Mucosa of descending colon (tissue), 3 donors: Measurements from ENCODE around the gene CSGALNACT2. TPM values are rescaled to one million over a fixed set of nuclear protein-coding genes. Genes with fewer than 3 reads are reported as not detected.

Experiments
- ATAC-seq: fragments of 200-7000 bp; cut with Tn5 transposase; one replicate; pipeline ENCODE4 v1.9.1; 2020; ENCODE audit warnings: mild to moderate bottlenecking, moderate library complexity
- DNase-seq, 3 donors: peaks; one replicate each; pipeline ENCODE4 v3.0.0-alpha.2; 2020
- H3K36me3 ChIP-seq: fragments of 200-600 bp; one replicate; pipeline ENCODE4 v1.8.0; 2021; ENCODE audit warnings: low read depth, mild to moderate bottlenecking
- H3K4me1 ChIP-seq: fragments of 200-600 bp; one replicate; pipeline ENCODE4 v1.8.0; 2021; ENCODE audit warnings: low read depth, mild to moderate bottlenecking
- H3K4me3 ChIP-seq: fragments of 200-600 bp; one replicate; pipeline ENCODE4 v1.8.0; 2021; ENCODE audit warnings: mild to moderate bottlenecking
- H3K9me3 ChIP-seq: fragments of 200-600 bp; one replicate; pipeline ENCODE4 v1.8.0; 2021; ENCODE audit warnings: mild to moderate bottlenecking
- CTCF ChIP-seq: fragments of 200-600 bp; IDR thresholded peaks from one replicate; pipeline ENCODE4 v1.8.0; 2022; ENCODE audit warnings: antibody characterized with exemption, mild to moderate bottlenecking
- intact Hi-C, 2 donors: fragments of 100-400 bp; cut with DNase I in 1 of 2; cut with micrococcal nuclease in 1 of 2; formaldehyde crosslinking; loops; one replicate each; pipeline versions ENCODE4 v1.11.0 to v1.11.1; 2022; cut with DNase I, micrococcal nuclease
- total RNA-seq, 3 donors: library from RNA; stranded (reverse); fragmentation: NEBNext Ultra II Directional in 2 of 3; extraction: Animal tissue kit (Norgen Biotek cat#: 25700) in 2 of 3; gene quantifications; one replicate each; pipeline versions ENCODE4 v1.2.1 to v1.2.4, GENCODE V29; 2021 to 2023
- donor health status: DM: no; HTN: no; CAD: no; lungs with moderate emphysema.
- donor health status: DM: no; HTN: no; CAD: no.
- donor health status: DM: no; HTN: yes; CAD: no.

The CSGALNACT2 gene
- total RNA-seq, 3 donors from 2014 or later: 3.9 to 20.1 (median 7.4) TPM

- no peaks in the 10 kb centered on the region for H3K9me3 ChIP-seq
- ATAC-seq (no peak), DNase-seq (peak in 1 of 3 donors; percentile 24)
- no peaks in the 10 kb centered on the region for H3K36me3 ChIP-seq
- TF ChIP-seq CTCF: no peak
- intact Hi-C loops: no loop called here
- no peak overlapping the region for H3K4me3 ChIP-seq
- H3K4me1 ChIP-seq: no peaks in the 10 kb centered on the region
Observed at GRCh38 chr10:43124574-43125273, 13.5 kb upstream of the CSGALNACT2 start.

- ATAC-seq: no peak
- no peak for TF ChIP-seq CTCF
- no peaks in the 10 kb centered on the region for H3K9me3 ChIP-seq
- H3K4me1 ChIP-seq: no peaks in the 10 kb centered on the region
- peak in 1 of 3 donors; percentile 4 for DNase-seq
- intact Hi-C loops: no loop called here
- no peaks in the 10 kb centered on the region for H3K36me3 ChIP-seq
- H3K4me3 ChIP-seq: no peak overlapping the region
Observed at GRCh38 chr10:43125274-43125845, 12.9 kb upstream of the CSGALNACT2 start.

GRCh38 chr10:43125881-43126731 lies 12.1 kb upstream of the CSGALNACT2 start:
- peak in 2 of 3 donors; percentile 13 to 24 for DNase-seq
- no peak for ATAC-seq
- intact Hi-C loops: no loop called here
- Histone ChIP-seq H3K9me3 (no peaks in the 10 kb centered on the region), H3K4me1 (no peaks in the 10 kb centered on the region), H3K36me3 (no peaks in the 10 kb centered on the region), H3K4me3 (no peak overlapping the region)
- no peak for TF ChIP-seq CTCF

GRCh38 chr10:43126759-43127424 lies 11.4 kb upstream of the CSGALNACT2 start:
- no peaks in the 10 kb centered on the region for H3K9me3 ChIP-seq
- H3K4me1 ChIP-seq: no peaks in the 10 kb centered on the region
- H3K4me3 ChIP-seq: no peak overlapping the region
- ATAC-seq (peak; percentile 29), DNase-seq (no peak)
- H3K36me3 ChIP-seq: no peaks in the 10 kb centered on the region
- intact Hi-C loops: no loop called here
- no peak for TF ChIP-seq CTCF

GRCh38 chr10:43127442-43127841 lies 10.8 kb upstream of the CSGALNACT2 start:
- intact Hi-C loops: no loop called here
- no peak for TF ChIP-seq CTCF
- Histone ChIP-seq H3K36me3 (no peaks in the 10 kb centered on the region), H3K4me3 (no peak overlapping the region), H3K9me3 (no peaks in the 10 kb centered on the region), H3K4me1 (no peaks in the 10 kb centered on the region)
- ATAC-seq (no peak), DNase-seq (no peak)
